Coronary artery (tissue), 2 donors: ENCODE measurements around the gene OCEL1.
A peak's percentile ranks its signal among the peaks of the same experiment; 100 is the strongest.
"Not testable (repeated sequence)": the region's sequence is repeated elsewhere in the genome, so short reads cannot be mapped to it uniquely, and the experiment has no call there.

Experiments used
- DNase-seq: peaks from one replicate; pipeline ENCODE4 v3.0.0-alpha.2; 2017; ENCODE audit warnings: low spot score
- H3K27ac ChIP-seq, 2 donors: fragments of 200-600 bp; sonication (generic); one replicate each; pipeline ENCODE4 v1.5.1; 2016 to 2019
- H3K4me3 ChIP-seq: fragments of 200-600 bp; sonication (generic); 2 replicates; pipeline ENCODE4 v1.5.1; 2016; ENCODE audit warnings: mild to moderate bottlenecking, moderate library complexity
- TF ChIP-seq, protein P1 (sequence below): fragments of 200-600 bp; sonication (generic); IDR thresholded peaks from one replicate; pipeline ENCODE4 v1.5.1; 2019; ENCODE audit warnings: antibody characterized with exemption

OCEL1 gene

DNA sequence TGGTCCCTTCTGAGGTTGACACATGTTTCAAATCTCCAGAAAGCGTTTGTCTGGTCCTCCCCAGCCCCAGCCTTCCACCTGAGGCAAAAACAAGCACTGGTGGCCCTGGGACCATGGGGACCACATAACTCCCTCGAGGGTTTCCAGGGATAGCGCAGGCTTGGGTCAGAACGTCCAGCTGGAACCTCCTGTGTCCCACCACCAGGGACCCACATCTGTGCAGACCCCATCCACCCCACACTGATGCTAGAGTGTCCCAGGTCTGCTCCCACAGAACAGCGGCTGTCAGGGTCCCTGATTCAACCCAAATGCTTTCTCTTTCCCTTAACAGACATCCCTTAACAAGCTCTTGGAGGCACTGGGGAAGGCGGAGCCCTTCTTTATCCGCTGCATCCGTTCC lies 40.4 kb upstream of the OCEL1 start:
- TF ChIP-seq, protein P1, sequence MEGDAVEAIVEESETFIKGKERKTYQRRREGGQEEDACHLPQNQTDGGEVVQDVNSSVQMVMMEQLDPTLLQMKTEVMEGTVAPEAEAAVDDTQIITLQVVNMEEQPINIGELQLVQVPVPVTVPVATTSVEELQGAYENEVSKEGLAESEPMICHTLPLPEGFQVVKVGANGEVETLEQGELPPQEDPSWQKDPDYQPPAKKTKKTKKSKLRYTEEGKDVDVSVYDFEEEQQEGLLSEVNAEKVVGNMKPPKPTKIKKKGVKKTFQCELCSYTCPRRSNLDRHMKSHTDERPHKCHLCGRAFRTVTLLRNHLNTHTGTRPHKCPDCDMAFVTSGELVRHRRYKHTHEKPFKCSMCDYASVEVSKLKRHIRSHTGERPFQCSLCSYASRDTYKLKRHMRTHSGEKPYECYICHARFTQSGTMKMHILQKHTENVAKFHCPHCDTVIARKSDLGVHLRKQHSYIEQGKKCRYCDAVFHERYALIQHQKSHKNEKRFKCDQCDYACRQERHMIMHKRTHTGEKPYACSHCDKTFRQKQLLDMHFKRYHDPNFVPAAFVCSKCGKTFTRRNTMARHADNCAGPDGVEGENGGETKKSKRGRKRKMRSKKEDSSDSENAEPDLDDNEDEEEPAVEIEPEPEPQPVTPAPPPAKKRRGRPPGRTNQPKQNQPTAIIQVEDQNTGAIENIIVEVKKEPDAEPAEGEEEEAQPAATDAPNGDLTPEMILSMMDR = no peak
- DNase-seq = no peak
- Histone ChIP-seq H3K27ac (no peak overlapping the region), H3K4me3 (no peak overlapping the region)

DNA sequence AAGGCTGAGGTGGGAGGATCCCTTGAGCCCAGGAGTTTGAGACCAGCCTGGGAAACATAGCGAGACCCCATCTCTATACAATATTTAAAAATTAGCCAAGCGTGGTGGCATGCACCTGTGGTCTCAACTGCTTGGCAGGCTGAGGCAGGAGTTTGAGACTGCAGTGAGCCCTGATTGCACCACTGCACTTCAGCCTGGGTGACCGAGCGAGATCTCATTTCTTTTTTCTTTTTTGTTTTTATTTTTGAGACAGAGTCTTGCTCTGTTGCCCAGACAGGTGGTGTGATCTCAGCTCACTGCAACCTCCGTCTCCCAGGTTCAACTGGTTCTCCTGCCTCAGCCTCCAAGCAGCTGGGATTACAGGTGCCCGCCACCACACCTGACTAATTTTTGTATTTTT lies 34.3 kb upstream of the OCEL1 start:
- H3K4me3 ChIP-seq, H3K27ac ChIP-seq, DNase-seq: not testable (repeated sequence)

DNA sequence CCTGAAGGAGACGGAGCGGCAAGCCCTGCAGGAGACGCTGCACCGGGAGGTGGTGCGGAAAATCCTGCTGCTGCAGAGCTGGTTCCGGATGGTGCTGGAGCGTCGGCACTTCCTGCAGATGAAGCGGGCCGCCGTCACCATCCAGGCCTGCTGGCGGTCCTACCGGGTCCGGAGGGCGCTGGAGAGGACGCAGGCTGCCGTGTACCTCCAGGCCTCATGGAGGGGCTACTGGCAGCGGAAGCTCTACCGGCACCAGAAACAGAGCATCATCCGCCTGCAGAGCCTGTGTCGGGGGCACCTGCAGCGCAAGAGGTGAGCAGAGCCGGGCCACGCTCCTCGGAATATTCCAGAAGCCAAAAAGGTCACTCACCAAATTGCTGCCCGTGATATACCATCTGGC lies 33.3 kb upstream of the OCEL1 start:
- TF ChIP-seq, protein P1 = no peak
- Histone ChIP-seq H3K27ac (no peak overlapping the region), H3K4me3 (no peak overlapping the region)
- DNase-seq = no peak

DNA sequence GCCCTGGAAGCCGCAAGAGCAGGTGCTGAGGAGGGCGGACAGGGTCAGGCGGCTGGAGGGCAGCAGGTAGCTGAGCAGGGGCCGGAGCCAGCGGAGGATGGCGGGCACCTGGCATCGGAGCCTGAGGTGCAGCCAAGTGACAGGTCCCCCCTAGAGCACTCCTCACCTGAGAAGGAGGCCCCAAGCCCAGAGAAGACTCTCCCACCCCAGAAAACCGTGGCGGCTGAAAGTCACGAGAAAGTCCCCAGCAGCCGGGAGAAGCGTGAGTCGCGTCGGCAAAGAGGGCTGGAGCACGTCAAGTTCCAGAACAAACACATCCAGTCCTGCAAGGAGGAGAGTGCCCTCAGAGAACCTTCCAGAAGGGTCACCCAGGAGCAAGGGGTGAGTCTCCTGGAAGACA lies 31.4 kb upstream of the OCEL1 start:
- TF ChIP-seq, protein P1 = no peak
- Histone ChIP-seq H3K27ac (no peak overlapping the region), H3K4me3 (no peak overlapping the region)
- DNase-seq = no peak

DNA sequence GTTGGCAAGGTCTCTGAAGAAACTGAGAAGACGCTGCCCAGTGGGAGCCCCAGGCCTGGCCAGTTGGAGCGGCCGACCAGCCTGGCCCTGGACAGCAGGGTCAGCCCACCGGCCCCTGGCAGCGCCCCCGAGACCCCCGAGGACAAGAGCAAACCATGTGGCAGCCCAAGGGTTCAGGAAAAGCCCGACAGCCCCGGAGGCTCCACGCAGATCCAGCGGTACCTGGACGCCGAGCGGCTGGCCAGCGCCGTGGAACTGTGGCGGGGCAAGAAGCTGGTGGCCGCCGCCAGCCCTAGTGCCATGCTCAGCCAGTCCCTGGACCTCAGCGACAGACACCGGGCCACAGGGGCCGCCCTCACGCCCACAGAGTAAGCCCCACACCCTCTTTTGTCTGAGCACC lies 30.9 kb upstream of the OCEL1 start:
- TF ChIP-seq, protein P1 = no peak
- no peak overlapping the region for H3K27ac ChIP-seq
- peak; percentile 64 for DNase-seq
- no peak overlapping the region for H3K4me3 ChIP-seq

DNA sequence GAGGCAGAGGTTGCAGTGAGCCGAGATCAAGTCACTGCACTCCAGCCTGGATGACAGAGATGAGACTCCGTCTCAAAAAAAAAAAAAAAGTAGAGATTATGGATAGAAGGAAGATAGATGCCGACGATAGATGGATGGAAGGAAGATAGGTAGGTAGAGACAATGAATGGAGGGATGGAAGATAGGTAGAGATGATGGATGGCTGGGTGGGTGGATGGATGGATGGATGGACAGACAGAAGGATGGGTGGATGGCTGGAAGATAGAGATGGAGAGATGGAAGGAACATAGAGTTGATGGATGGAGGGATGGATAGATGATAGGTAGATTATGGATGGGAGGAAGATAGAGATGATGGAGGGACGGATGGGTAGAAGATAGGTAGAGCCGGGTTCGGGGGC lies 29.4 kb upstream of the OCEL1 start:
- Histone ChIP-seq H3K27ac (no peak overlapping the region), H3K4me3 (no peak overlapping the region)
- DNase-seq = no peak
- TF ChIP-seq, protein P1 = no peak

DNA sequence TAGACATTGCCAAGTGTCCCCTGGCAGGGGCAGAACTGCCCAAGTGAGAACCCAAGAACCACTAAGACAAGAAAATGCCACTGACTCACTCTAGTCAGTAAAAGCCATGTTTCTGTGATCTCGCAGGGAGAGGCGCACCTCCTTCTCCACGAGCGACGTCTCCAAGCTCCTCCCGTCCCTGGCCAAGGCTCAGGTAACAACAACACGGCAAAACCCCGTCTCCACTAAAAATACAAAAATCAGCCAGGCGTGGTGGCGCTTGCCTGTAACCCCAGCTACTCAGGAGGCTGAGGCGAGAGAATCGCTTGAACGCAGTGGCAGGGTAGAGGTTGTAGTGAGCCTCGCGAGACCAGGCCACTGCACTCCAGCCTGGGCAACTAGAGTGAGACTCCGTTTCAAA lies 28.4 kb upstream of the OCEL1 start:
- TF ChIP-seq, protein P1 = no peak
- Histone ChIP-seq H3K4me3 (no peak overlapping the region), H3K27ac (no peak overlapping the region)
- DNase-seq = no peak

DNA sequence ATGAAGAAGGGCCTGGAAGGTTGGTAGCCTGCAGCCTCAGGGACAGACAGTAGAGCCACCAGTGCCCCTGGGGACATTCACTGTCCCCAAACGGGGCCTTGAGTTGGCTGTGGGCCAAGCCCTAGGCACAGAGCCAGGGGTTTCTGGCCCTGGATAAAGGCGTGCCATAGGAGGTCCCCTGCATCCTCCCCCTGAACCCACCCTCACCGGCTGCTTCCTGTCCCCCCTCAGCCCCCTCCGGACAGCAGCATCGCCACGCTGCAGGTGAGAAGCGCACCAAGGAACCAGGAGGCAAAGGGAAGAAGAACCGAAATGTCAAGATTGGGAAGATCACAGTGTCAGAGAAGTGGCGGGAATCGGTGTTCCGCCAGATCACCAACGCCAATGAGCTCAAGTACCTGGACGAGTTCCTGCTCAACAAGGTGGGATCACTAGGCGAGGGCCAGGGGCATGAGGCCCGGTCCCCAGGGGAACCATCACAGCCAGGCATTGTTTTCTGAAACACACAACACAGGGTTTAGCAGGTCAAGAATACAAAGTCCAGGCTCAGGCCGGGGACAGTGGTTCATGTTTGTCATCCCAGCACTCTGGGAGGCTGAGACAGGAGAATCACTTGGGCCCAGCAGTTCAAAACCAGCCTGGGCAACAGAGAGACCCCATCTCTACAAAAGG lies 25.5 kb upstream of the OCEL1 start:
- TF ChIP-seq, protein P1 = no peak
- no peak overlapping the region for H3K4me3 ChIP-seq
- no peak for DNase-seq

More for the DNA sequence above, 25.5 kb upstream of the OCEL1 start:
- H3K27ac ChIP-seq = no peak overlapping the region
